Activated naive CD4-positive, alpha-beta T cell treated with Interleukin-2 at 50 U/mL for 16 hours (primary cell): Measurements from ENCODE around the gene CAMK2B.

Experiments
- DNase-seq: peaks from one replicate; pipeline ENCODE4 v3.0.0-alpha.2; 2020

Gene CAMK2B

DNA sequence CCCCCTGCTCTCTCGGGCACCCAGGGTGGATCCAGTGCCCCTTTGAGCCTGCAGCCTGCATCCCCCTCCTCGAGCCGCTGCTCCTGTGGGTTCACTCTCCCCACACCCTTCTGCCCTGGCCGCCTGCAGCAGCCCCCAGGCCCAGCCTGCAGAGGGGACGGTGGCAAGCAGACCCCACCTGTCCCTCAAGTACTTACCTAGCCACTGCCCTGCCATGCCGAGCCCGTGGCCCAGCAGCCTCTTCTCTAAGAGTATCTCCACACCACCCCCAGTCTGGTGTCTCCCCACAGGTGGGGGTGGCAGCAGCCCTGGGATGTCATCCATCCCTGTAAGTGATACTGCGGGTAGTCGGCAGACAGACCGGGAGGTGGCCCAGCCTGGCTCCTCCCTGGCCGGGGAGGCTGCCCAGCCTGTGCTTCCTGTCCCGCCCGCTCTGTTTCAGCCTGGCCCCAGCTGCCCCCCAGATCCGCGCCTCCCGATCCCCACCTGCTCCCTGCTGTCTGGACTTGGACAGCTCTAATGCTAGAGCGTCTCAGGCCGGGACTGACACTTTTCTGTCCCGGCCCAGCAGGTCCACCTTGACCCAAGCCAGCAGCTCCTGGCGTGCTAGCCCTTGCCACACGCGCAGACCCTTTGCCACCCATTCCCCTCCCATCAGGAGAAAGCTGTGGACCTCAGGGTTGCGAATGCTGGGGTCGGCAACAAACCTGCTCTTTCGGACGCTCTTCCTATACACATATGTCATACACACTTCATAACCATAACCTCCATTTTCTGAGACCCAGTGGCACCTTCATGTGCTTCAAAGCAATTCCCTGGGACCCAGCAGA is 99.6 kb downstream of the CAMK2B start:
- no peak for DNase-seq

DNA sequence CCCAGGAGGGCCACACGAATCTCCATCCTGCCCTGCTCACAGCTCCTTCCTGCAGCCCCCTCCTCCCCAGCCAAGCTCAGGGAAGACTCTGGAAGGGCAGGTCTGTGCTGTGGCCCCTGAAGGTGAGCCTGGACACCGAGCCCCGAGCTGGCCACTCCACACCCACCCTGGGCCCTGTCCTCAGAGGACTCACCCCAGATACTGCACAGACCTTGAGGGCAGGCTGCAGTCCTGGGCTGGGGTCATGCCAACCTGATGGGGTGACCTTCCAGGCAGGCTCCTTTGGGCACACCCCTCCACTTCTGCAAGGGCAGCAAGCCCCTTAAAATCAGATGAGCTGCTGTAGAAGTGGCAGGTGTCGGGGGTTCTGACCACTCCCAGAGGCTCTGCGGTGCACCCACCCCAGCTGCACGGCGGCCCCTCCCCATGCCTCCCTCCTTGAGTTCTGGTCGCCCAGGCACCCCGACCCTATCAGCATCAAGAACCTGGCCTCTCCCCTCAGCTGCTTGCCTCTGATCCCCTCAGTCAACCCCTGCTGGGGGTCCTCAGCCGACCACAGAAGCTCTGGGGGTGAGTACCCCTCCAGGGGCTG is 100.3 kb downstream of the CAMK2B start:
- DNase-seq = no peak

DNA sequence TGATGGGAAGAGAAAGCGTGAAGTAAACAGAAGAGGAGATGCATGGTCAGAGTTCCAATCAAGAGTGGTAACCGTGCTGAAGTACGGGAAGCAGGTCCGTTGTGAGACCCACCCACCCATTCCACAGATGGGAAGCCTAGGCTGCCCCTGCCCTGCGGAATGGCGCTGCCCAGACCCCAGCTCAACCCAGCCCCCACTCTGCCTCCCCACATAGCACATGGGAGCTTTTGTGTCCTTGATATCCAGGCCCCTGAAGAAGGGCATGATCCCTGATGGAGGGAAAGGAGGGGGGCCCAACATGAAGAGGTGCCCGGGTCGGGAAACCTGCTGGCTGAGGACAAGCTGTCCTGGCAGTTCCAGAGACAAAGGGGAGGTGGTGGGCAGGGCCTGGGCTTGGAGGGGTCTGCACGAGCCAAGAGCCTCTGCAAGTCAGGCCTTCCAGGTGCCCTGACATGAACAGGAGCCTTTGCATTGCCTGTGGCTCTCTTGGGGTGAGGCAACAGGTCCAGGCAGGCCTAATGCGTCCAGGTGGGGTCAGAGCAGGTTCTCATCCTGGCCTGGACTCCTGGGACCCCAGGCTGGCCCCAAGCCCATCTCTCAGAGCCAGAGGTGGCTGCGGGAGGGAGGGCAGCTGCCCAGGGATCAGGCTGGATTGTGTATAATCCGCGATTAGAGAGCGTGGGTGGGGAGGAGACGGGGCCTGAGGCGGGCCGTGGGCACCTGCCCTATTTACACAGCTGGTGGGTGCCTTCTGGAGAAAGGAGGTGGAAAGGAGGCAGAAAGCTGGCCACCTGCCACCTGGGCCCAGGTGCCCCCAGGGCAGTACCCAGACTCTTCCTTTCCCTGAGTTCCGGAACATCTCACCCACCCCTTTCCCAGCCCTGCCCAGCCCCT is 101.1 kb downstream of the CAMK2B start:
- DNase-seq = no peak

DNA sequence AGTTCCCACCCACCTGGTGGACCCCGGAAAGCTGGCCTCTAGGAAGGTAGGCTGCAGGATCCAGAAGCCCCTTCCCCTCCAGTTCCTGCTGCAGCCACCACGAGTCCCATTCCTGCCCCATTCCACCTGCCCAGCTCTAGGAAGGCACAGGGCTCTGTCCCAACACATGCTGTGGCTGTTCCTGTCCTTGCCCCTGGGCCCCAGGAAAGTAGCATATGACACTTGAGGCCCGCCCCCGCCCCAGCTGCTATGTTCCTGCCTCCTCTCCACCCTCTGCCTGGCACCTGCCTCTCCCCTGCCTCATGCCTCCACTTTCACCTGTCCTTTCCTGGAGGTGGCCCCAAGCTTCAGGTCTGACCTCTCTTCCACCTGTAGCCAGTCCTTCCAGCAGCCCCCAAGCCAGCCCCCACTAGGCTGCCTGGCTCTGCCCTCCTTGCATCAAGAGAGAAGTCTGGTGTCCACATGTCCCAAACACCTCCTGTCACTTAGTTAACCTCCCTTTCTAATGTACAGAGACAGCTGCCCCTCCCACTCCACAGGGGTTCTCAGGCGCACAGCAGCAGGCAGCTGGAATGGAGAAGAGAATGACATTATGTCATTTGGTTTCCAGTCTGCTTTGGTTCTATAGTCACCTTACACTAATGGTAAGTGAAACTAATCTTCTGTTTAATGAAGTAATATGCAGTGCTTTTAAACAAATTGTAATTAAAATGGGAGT is 101.9 kb downstream of the CAMK2B start:
- DNase-seq = no peak

DNA sequence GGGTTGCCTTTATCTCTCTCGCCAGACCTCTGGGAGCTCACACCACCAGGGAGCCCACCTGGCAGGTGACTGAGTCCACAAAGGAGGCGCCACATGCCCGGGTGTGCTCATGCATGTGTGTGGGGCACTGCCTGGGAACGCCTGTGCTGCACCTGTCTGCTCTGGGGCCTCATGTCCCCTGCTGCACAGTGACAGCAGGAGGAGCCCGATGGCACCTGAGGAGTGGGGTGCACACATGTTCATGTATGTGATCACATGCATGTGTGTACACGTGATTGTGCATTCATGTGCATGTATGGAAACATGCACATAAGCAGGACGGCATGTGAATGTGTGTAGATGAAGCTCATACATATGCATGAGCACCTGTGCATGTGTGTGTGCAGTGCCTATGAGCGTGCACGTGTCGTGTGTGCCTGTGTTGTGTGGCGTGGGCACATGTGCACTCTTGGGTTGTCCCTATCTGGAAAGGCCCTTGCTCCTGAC is 102.6 kb downstream of the CAMK2B start:
- no peak for DNase-seq

DNA sequence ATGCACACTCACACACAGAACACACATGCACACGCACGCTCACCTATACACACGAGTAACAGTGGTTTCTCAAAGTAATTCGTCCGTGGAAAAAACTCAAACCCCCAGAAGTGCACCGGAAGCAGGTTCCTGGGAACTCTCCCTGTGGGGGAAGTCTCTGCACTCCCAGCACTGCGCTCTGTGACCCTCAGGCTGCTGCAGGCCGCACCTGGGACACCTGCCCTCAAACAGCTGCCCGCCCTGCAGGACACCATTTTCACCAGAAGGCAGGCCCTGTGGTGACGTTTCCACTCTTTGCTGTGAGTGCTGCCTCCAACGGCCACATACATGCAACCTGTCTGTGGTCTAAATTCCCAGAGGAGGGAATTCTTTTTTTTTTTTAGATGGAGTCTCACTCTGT is 103.3 kb downstream of the CAMK2B start:
- DNase-seq = no peak

DNA sequence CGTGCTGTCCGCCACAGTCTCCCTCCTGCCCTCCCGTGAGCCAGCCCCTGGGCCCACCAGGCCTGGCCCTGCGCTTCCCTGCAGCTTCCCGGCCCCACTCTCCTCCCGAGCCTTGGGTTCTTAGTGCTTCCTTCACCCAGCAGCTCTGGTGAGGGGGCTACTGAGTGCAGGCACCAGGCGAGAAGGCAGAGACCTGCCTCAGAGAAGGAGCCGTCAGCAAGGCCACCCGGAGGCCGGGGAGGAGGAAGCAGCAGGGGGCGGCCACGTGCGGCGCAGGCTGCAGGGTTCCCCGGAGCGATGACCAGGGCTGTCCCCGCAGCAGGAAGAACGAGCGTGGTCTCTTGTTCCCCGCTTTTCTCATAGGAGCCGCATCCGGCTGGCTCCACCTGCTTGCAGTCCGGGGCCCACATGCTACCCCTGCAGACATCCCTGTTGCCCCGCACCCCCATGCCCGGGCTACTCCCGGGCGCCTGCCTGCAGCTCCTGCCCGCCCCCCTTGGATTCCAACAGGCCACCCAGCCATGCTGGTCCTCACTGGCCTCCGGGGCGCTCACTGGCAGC is 104.1 kb downstream of the CAMK2B start:
- DNase-seq = no peak

DNA sequence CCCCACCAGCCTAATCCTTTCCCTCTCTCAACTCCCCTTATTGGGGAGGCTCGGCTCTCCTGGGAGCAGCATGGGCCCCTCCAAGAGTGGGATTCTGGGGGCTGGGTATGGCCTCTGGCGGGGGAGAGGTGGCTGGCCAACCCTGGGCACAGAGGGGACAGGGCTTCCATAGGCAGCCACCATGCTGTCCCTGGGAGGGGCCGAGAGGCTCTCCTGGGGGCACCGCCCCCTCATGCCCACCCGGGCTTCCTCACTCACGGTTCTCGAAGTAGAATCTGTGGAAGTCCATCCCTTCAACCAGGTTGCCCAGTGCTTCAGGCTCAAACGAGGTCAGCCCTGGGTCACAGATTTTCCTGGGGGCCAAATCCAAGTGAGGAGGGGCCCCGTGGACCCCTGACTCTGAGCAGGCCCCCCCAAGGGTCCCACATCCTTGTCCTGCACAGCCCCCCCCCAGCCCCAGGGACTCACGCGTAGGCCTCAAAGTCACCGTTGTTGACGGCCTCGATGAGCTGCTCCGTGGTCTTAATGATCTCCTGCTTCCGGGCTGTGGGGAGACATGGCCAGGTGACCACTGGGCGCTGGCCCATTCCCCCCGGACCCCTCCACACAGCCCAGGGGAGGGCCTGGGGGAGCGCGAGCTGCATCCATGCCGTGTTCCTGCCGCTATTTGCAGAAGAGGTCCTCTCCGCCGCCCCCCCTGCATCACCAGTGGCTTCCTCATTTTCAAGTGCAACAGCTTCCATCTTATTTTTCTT is 104.9 kb downstream of the CAMK2B start:
- no peak for DNase-seq

DNA sequence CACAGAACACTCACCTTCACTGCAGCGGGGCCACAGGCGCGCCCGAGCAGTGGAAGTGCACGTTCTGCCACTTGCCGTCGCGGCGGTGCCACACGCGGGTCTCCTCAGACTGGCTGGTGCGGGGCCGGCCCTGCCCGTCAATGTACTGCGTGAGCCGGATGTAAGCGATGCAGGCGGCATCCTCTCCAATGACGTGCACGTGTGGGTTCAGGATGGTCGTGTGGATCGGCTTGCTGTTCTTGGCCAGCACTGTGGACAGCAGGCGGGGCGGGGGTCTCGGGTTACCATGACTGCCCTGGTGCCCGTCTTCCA is 105.4 kb downstream of the CAMK2B start:
- DNase-seq = no peak

DNA sequence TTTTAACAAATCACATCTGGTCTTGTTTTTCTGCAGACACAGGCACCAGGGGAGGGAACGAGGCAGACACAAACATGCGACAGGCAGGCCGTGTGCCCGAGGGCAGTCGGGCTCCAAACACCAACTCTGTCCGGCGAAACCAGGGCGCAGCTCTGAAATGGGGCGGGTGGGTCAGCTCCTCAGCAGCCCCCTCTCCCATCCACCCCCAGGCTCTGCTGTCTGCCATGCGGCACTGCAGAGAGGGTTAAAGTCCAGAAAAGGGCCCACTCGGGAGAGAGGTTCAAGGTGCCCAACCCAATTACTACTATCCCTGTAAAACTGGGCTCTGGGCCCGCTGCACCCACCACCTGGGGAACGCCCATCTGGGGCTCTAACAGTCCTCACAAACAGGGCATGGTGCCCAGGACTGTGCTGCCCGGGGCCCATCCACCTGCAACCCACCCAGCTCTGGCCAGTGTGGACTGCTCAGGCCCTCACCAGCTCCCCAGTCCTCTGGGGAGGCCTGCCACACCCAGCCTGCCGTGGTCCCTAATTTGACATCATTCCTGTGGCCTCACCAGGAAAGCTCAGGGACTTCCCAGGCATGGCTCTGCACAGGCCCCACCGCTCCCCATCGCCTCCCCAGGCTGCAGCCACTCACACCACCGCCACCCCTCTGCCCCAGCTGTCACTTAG is 105.9 kb downstream of the CAMK2B start:
- DNase-seq = no peak

DNA sequence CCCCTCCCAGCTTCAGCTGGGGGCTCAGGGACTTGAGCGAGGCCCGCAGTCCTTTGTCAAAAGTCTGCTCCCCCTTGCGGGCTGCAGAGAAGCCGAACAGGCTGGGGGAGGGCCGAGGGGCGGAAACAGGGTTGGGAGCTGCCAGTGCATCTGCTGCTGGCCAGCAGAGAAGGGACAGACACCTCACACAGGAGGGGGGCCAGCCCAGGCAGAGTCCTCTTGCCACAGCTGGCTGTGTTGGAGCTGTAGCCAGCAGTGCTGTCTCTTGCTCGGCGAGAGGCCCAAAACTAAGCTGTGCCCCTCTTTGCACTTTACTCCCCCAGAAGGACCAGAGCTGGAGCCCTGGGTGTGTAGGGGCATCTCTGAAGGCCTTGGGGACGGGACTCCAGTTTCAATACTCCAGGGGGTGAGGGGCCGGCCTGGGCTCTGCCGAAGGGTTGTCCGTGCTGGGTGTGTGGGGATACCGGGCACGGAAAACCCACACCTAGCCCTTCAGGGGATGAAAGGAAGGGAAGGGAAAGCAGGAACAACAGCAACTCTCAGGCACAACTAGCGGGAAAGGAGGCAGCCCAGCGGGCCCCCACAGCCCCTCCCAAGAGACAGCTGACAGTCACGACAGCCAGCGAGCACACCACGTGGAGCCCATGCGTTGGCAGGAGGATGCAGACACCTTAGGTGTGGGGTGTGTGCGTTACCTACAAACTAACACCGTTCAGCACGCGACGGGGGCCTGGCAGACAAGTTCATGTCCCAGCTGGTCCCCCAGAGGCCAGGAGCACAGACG is 106.8 kb downstream of the CAMK2B start:
- DNase-seq = no peak

DNA sequence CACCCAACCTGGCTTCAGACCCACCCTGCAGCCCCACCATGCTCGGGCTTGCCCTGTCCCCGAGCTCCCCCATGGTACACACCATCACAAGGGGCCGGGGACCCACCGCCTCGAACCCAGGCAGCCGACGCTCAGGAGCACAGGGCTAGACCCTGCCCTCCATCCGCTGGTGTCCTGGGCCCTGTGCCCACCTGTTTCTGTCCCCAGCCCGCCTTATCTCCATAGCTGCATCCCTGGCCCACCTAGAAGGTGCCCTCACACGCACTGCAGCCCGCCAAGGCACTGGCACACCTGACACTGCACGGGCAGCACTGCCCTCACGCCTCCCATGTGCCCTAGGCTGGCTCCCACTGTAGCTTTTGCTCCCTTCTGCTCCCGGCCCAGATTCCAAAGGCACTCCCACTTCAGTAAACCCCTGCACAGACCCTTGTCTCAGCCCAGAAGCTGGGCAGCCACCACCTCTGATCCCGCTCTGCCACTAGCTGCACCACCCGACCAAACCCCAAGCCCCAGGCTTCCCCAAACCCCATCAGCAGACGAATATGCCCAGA is 107.5 kb downstream of the CAMK2B start:
- no peak for DNase-seq

DNA sequence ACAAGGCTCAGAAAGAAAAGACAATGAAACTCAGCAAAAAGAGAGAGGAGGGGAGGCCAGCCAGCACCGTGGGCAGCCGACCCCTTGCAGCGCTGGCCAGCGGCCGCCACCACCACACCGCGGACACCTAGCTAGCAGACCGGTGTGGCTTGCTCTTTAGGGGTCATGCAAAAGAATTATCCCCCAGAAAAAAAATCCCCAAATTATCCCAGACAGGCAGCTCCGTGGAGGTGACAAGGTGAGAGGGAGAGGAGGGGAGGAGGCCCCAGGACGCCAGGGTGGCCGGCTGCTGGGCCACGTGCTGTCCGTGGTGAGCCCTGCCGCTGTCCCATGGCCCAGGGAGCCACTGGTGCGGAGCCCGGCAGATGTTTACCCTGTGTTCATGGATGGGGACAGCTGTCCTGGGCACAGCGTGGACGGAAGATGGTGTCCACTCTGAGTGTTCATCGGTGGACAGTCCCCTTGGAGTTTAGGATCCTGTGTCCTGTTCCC is 108.1 kb downstream of the CAMK2B start:
- no peak for DNase-seq

DNA sequence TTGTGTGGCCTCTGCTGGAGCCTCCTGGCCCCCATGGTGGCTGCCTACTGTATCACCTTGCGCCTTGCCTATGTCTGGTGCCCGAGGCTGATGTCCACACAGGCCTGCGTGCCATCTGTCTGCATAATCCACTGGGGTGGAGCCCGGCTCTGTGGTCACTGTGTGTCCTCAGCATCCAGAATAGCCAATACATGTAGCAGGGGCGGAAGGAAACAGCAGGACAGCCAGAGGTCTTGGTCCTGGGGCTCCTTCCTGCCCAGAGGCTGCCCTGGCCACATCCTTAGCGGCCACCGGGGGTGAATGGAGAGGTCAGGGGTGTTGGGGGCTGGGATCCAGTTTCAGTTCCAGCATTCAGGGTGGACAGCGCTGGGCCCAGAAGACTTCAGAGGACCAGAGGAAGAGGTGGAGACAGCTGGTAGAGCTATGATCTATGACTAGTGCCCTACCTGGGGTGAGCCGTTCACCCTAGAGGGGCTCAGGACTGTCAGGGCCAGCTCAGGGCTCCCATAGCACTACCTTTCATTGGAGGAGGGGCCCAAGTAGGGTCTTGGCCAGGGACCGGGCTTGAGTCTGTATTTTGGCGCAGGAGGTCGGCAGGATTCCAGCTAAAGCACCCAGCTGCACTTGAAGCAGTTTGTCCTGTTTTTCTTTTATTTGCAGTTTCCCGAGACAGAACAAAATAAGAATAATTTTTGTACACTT is 108.7 kb downstream of the CAMK2B start:
- no peak for DNase-seq

DNA sequence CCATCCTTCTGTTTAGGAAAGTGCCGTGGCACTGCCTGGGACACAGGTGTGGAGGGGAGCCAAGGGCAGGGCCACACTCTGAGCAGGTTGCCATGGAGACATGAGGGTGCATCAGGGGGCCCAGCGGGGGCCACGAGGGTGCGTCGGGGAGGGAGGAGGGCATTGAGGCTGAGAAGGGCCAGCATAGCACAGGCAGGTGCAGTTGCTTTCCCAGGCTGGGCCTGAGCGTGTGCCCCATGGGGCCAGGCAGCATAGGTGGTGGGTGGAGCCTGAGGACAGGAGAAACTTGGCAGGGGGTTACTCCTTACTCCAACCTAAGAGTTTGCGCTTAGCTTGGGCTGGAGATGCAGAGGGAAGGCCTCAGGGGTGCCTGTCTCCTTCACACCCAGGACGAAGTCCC is 109.4 kb downstream of the CAMK2B start:
- no peak for DNase-seq

DNA sequence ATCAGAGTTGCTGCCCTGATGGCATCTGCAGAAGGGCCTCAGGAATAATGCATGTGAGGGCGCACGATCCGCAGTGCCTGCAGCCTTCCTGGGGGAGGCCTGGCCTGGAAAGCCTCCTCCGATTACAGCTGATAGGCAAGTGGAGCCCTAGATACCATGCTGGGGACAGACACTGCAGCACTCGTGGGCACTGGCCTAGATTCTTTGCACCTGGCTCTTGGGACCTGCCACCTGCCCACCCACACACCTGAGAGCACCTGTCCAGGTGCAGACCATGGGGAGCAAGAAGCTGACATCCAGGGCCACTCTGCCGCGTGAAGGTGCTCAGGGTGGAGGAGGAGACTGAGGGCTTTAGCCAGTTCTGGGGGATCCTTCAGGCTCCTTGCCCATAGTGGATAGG is 109.9 kb downstream of the CAMK2B start:
- DNase-seq = no peak

DNA sequence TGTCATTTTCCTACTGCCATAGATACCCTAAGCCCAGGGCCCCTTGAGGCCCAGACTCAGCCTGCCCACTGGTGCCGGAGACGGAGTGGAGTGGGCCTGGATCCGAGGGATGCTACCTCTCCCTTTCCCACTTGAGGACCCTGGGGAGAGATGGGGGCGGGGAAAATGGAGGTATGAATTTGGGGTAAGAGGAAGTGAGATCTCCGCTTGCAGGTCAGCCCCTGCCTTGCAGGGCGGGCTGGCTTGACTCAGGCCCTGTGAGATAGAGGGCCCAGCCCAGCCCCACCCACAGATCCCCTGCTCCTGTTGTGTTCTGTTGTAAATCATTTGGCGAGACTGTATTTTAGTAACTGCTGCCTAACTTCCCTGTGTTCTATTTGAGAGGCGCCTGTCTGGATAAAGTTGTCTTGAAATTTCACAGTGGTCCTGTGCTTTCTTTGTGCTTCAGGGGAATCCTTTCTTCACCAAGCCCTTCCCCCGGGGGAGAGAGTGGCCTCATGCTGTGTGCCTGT is 111.5 kb downstream of the CAMK2B start:
- DNase-seq = no peak

DNA sequence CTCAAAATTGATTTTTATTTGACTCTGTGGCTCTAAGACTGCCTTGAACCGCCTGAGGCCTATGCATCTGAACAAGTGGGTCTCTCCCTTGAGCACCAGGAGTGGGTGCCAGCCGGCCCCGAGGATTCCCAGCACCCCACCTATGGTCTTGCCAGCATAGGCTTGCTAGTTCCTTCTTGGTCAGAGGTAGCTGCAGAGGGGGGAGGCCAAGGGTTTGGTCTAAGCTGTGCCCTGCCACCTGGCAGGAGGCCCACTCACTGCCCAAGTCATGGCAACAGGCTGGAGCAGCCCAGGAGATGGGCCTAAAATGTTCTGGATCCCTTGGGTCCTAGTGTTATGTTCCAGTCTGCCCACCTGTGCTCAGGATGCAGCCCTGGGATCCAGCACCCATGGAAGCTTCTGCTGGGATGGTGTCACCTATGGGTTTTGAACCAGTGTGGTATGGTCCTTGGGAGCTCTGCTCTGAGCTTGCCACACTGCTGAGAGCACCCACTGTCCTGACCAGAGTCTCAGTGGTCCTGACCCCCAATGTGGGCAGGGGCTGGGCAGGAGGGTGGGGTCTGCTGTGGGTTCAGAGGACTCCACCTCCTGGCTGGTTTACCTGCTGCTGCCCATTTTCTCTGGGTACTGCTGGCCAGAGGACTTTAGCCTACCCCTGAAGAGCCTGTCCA is 112.1 kb downstream of the CAMK2B start:
- no peak for DNase-seq
